ENCODE measurements around the gene SCP2.

The SCP2 gene

GRCh38 chr1:53015508-53015860 is 88.4 kb downstream of the SCP2 start:
- H3K27me3 Mint-ChIP-seq = no peaks in the 10 kb centered on the region
- no peaks in the 10 kb centered on the region for H3K9me3 Mint-ChIP-seq
- no peak for ATAC-seq (replicated peaks)
- H3K4me3 Mint-ChIP-seq = peak overlapping the region; percentile 73 to 85
- peaks cover 23 to 29% of the 10 kb centered on the region in 2 donors for H3K4me1 Mint-ChIP-seq (ENCODE audit: low read depth in 2 of 2)
- H3K27ac Mint-ChIP-seq = peak overlapping the region; percentile 44 to 79
- H3K36me3 Mint-ChIP-seq (ENCODE audit: insufficient read depth) = peaks cover 4% of the 10 kb centered on the region
- DNase-seq = no peak

DNA sequence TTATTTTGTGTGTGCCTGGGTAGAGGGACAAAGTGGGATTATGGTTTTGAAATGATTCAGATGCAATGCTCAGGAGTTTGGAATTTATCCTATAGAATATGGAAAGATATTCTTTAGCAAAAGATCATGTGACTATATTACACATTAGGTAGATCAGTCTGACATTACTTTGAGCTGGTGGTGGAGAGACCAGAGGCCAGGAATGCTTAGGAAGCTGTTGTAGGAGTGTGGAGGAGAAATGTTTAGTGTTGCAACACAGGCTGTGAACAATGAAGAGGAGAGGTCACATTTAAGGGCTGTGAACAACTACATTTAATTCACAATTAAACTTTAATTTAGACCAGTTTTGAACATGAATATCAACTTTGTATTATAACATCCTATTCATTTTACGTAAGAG is 89.6 kb downstream of the SCP2 start:
- DNase-seq = no peak

DNA sequence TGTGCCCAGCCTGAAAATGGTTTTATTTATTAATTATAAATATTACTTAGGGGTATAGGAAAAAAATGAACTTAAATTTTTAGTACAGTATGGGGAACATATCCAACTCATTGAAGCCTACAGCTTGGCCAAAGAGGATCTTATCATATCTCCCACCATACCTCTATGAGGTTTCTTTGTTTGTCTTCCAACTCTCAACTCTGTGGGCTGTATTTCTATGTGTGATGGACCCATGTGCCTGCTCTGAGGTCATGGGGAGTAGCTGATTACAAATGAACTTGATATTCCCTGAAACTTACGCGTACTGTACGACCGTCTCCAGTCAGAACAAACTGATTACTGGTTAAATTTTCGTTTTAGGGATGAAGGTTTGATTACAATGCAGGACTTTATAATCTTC is 93.5 kb downstream of the SCP2 start:
- peaks cover 4% of the 10 kb centered on the region for H3K36me3 Mint-ChIP-seq (ENCODE audit: insufficient read depth)
- no peaks in the 10 kb centered on the region for H3K9me3 Mint-ChIP-seq
- no peak for ATAC-seq (replicated peaks)
- H3K27me3 Mint-ChIP-seq = no peaks in the 10 kb centered on the region
- H3K27ac Mint-ChIP-seq = no peak overlapping the region
- DNase-seq = no peak
- peaks cover 20 to 36% of the 10 kb centered on the region in 2 donors for H3K4me1 Mint-ChIP-seq (ENCODE audit: low read depth in 2 of 2)
- H3K4me3 Mint-ChIP-seq = no peak overlapping the region

More for the DNA sequence above, 89.6 kb downstream of the SCP2 start:
- no peaks in the 10 kb centered on the region for H3K27me3 Mint-ChIP-seq
- peaks cover 23 to 33% of the 10 kb centered on the region in 2 donors for H3K4me1 Mint-ChIP-seq (ENCODE audit: low read depth in 2 of 2)
- no peak overlapping the region for H3K27ac Mint-ChIP-seq
- no peaks in the 10 kb centered on the region for H3K9me3 Mint-ChIP-seq
- ATAC-seq (replicated peaks) = no peak
- H3K4me3 Mint-ChIP-seq = peak overlapping the region in 1 of 2 donors; percentile 85
- peaks cover 4% of the 10 kb centered on the region for H3K36me3 Mint-ChIP-seq (ENCODE audit: insufficient read depth)

- no peak for DNase-seq
- Mint-ChIP-seq H3K9me3 (no peaks in the 10 kb centered on the region), H3K27me3 (no peaks in the 10 kb centered on the region), H3K4me1 (ENCODE audit: low read depth in 2 of 2) (peaks cover 8 to 23% of the 10 kb centered on the region in 2 donors), H3K36me3 (ENCODE audit: insufficient read depth) (peaks cover 4% of the 10 kb centered on the region), H3K4me3 (no peak overlapping the region), H3K27ac (no peak overlapping the region)
- no peak for ATAC-seq (replicated peaks)
These were observed 95.1 kb downstream of the SCP2 start for GRCh38 chr1:53022179-53022578.

DNA sequence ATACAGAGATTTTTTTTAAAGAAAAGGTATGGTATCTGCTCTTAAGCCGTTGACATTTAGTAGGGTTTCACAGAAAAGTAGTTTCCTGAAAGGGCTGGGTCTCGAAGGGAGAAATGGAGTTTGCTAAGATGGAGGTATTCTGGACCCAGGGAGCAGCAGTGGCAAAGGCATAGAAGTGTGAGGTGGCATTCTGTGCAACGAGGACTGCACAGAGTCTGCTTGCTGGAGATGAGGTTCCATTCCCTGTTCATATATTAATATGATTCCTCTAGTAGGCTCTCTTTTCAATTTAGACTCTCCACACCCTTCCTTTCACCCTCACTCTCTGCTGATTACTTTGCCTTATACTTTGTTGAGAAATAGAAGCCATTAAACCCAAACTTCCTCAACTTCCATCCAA is 96.5 kb downstream of the SCP2 start:
- Mint-ChIP-seq H3K27ac (peak overlapping the region in 1 of 2 donors; percentile 67), H3K27me3 (no peaks in the 10 kb centered on the region)

DNA sequence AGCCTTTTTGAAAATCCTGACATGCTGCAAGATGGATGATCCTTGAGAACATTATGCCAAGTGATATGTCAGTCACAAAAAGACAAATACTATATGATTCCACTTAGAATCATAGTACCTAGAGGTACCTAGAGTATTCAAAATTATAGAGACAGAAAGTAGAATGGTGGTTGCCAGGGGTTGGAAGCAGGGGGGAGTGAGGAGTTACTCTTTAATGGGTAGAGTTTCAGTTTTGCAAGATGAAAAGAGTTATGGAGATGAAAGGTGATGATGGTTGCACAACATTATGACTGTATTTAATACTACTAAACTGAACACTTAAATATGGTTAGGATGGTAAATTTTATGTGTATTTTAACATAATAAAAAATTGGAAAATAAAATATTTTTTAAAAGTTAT is 97.0 kb downstream of the SCP2 start:
- peaks cover 14% of the 10 kb centered on the region for H3K36me3 Mint-ChIP-seq (ENCODE audit: insufficient read depth)
- ATAC-seq (replicated peaks) = no peak

More for the DNA sequence above, 96.5 kb downstream of the SCP2 start:
- Mint-ChIP-seq H3K4me1 (ENCODE audit: low read depth in 2 of 2) (peaks cover 6 to 19% of the 10 kb centered on the region in 2 donors), H3K36me3 (ENCODE audit: insufficient read depth) (peaks cover 8% of the 10 kb centered on the region), H3K9me3 (no peaks in the 10 kb centered on the region), H3K4me3 (no peak overlapping the region)
- no peak for DNase-seq
- no peak for ATAC-seq (replicated peaks)

GRCh38 chr1:53025034-53025768 is 98.1 kb downstream of the SCP2 start:
- Mint-ChIP-seq H3K4me3 (no peak overlapping the region), H3K4me1 (ENCODE audit: low read depth in 2 of 2) (peaks cover 2 to 16% of the 10 kb centered on the region in 2 donors), H3K9me3 (no peaks in the 10 kb centered on the region), H3K27ac (no peak overlapping the region), H3K27me3 (no peaks in the 10 kb centered on the region), H3K36me3 (ENCODE audit: insufficient read depth) (peaks cover 22% of the 10 kb centered on the region)
- ATAC-seq (replicated peaks) (no peak), DNase-seq (no peak)

More for the DNA sequence above, 97.0 kb downstream of the SCP2 start:
- DNase-seq = no peak
- Mint-ChIP-seq H3K27me3 (no peaks in the 10 kb centered on the region), H3K4me1 (ENCODE audit: low read depth in 2 of 2) (peaks cover 4 to 16% of the 10 kb centered on the region in 2 donors), H3K4me3 (no peak overlapping the region), H3K27ac (no peak overlapping the region), H3K9me3 (no peaks in the 10 kb centered on the region)

- peaks cover 2 to 13% of the 10 kb centered on the region in 2 donors for H3K4me1 Mint-ChIP-seq (ENCODE audit: low read depth in 2 of 2)
- no peak overlapping the region for H3K4me3 Mint-ChIP-seq
- peaks cover 22% of the 10 kb centered on the region for H3K36me3 Mint-ChIP-seq (ENCODE audit: insufficient read depth)
- DNase-seq = no peak
- no peaks in the 10 kb centered on the region for H3K27me3 Mint-ChIP-seq
- no peaks in the 10 kb centered on the region for H3K9me3 Mint-ChIP-seq
- no peak for ATAC-seq (replicated peaks)
- no peak overlapping the region for H3K27ac Mint-ChIP-seq
These were observed 98.7 kb downstream of the SCP2 start for GRCh38 chr1:53025769-53026112.

DNA sequence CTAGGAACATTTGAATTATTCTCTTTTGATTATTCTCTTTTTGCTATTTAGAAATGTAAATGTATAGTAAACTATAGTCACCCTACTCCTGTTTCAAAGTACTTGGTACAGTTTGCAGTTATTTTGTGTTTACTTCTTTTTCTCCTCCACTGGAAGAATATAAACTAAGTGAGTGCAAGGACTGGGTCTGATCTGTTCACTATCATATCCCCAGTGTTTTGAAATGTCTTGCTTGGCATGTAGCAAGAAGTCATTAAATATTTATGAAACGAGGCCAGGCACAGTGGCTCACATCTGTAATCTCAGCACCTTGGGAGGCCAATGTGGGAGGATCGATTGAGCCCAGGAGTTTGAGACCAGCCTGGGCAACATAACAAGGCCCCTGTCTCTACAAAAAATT is 99.2 kb downstream of the SCP2 start:
- Mint-ChIP-seq H3K9me3 (no peaks in the 10 kb centered on the region), H3K36me3 (ENCODE audit: insufficient read depth) (peaks cover 22% of the 10 kb centered on the region)
- ATAC-seq (replicated peaks) = no peak

DNA sequence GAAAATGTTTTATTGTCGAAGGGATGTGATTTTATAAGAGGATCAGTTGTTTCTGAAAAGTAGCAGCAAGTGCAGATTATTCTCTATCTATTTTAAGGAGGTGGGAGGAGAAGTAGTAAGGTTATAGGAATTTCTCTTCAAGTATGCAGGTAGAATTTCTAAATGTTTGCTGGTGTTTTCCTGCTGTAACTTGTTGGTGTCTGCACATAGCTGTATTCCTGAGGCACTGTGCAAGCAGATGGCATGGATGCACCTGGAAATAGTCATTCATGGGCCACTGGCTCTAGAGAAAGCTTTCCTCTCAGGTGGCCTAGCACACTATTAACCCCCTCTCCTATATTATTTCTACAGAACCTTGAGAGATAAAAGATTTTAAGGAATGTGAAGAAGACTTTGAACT is 104.7 kb downstream of the SCP2 start:
- H3K27ac Mint-ChIP-seq = peak overlapping the region in 1 of 2 donors; percentile 24
- peaks cover 43% of the 10 kb centered on the region for H3K36me3 Mint-ChIP-seq (ENCODE audit: insufficient read depth)
- H3K27me3 Mint-ChIP-seq = no peaks in the 10 kb centered on the region
- H3K4me1 Mint-ChIP-seq (ENCODE audit: low read depth in 2 of 2) = peaks cover 4 to 17% of the 10 kb centered on the region in 2 donors
- H3K4me3 Mint-ChIP-seq = no peak overlapping the region
- H3K9me3 Mint-ChIP-seq = no peaks in the 10 kb centered on the region
- DNase-seq (no peak), ATAC-seq (replicated peaks) (no peak)

More for the DNA sequence above, 99.2 kb downstream of the SCP2 start:
- Mint-ChIP-seq H3K4me3 (no peak overlapping the region), H3K27me3 (no peaks in the 10 kb centered on the region), H3K4me1 (ENCODE audit: low read depth in 2 of 2) (peaks cover 3 to 14% of the 10 kb centered on the region in 2 donors), H3K27ac (no peak overlapping the region)
- DNase-seq = no peak

- H3K9me3 Mint-ChIP-seq = no peaks in the 10 kb centered on the region
- peaks cover 3 to 9% of the 10 kb centered on the region in 2 donors for H3K4me1 Mint-ChIP-seq (ENCODE audit: low read depth in 2 of 2)
- peaks cover 23% of the 10 kb centered on the region for H3K36me3 Mint-ChIP-seq (ENCODE audit: insufficient read depth)
- H3K27me3 Mint-ChIP-seq = no peaks in the 10 kb centered on the region
- ATAC-seq (replicated peaks) (no peak), DNase-seq (no peak)
- H3K27ac Mint-ChIP-seq = peak overlapping the region in 1 of 2 donors; percentile 33
- no peak overlapping the region for H3K4me3 Mint-ChIP-seq
These were observed 110.1 kb downstream of the SCP2 start for GRCh38 chr1:53037159-53037558.

DNA sequence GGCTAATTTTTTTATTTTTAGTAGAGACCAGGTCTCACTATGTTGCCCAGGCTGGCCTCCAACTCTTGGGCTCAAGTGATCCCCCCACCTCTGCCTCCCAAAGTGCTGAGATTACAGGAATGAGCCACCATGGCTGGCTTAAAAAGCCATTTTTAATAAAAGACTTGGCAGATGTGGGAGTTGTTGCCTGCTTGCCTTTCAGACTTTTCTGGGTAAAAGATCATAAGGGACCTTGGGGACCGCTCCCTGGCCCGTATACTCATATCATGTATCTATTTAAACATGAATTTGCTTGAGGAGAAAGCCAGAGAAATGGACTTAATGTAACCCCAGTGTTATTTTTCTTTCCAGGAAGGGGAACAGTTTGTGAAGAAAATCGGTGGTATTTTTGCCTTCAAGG is 111.5 kb downstream of the SCP2 start:
- Mint-ChIP-seq H3K36me3 (ENCODE audit: insufficient read depth) (peaks cover 16% of the 10 kb centered on the region), H3K27ac (no peak overlapping the region), H3K4me3 (no peak overlapping the region), H3K27me3 (no peaks in the 10 kb centered on the region), H3K9me3 (no peaks in the 10 kb centered on the region), H3K4me1 (ENCODE audit: low read depth in 2 of 2) (peaks cover 5% of the 10 kb centered on the region in 2 donors)
- ATAC-seq (replicated peaks) (no peak), DNase-seq (no peak)

GRCh38 chr1:53043271-53043670 is 116.2 kb downstream of the SCP2 start:
- H3K27ac Mint-ChIP-seq = no peak overlapping the region
- no peaks in the 10 kb centered on the region for H3K27me3 Mint-ChIP-seq
- peaks cover 7 to 10% of the 10 kb centered on the region in 2 donors for H3K4me1 Mint-ChIP-seq (ENCODE audit: low read depth in 2 of 2)
- H3K4me3 Mint-ChIP-seq = no peak overlapping the region
- H3K36me3 Mint-ChIP-seq (ENCODE audit: insufficient read depth) = peaks cover 8% of the 10 kb centered on the region
- DNase-seq (no peak), ATAC-seq (replicated peaks) (no peak)
- H3K9me3 Mint-ChIP-seq = no peaks in the 10 kb centered on the region

GRCh38 chr1:53044926-53045325 is 117.8 kb downstream of the SCP2 start:
- H3K4me1 Mint-ChIP-seq (ENCODE audit: low read depth in 2 of 2) = peaks cover 7 to 10% of the 10 kb centered on the region in 2 donors
- H3K36me3 Mint-ChIP-seq (ENCODE audit: insufficient read depth) = peaks cover 3% of the 10 kb centered on the region
- no peak overlapping the region for H3K4me3 Mint-ChIP-seq
- H3K27ac Mint-ChIP-seq = no peak overlapping the region
- no peaks in the 10 kb centered on the region for H3K9me3 Mint-ChIP-seq
- DNase-seq (no peak), ATAC-seq (replicated peaks) (no peak)
- no peaks in the 10 kb centered on the region for H3K27me3 Mint-ChIP-seq
